ENCODE measurements around the gene RWDD2A.

- TF ChIP-seq POLR2A (IDR thresholded peaks at IDR 0.05) (no peak), CTCF (IDR thresholded peaks at IDR 0.05) (no peak), POLR2AphosphoS5 (IDR thresholded peaks at IDR 0.05) (no peak), EP300 (IDR thresholded peaks at IDR 0.05) (no peak)
These were observed 800 bp downstream of the RWDD2A start for GRCh38 chr6:83193747-83194566.

Measured in sigmoid colon (tissue), 4 donors.